HG02840 (cell line): ENCODE results near the gene GABPB2.

Source experiments
- ATAC-seq: cut with Tn5 transposase; IDR thresholded peaks from one replicate; pipeline ENCODE4 v1.9.1; 2021; ENCODE audit warnings: mild to moderate bottlenecking, moderate library complexity, moderate number of reproducible peaks; ENCODE audit not compliant: unreplicated experiment, low FRiP score

GABPB2 gene

DNA sequence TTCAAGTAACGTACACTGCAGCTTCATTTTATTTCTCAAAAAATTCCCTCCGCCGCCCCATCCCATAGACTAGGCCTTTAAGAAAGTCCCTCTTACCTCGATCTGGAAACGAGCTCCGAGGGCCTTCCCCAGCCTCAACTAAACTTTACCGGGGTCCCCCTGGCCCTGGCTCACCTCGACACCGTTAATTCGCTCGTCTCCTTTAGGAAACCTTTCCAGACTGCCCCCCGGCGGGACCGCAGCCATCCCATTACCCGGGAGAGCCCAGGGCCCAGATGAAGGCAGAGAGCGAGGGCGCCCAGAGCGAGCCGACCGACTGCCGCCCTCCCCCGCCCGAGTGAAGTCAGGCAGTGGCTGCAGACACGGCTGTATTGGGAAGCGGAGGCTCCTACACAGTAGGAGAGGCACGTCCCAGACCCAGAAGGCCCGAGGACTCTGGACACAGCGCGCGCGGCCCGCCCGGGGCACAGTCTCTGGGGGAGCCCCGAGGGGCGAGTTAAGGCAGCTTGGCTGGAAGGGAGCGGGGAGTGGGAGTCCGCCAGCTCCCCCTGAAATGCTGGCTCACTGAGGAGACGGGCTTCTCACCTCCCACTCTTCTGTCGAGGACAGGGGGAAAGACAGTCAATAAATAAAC is 61.3 kb downstream of the GABPB2 start:
- no peak for ATAC-seq

DNA sequence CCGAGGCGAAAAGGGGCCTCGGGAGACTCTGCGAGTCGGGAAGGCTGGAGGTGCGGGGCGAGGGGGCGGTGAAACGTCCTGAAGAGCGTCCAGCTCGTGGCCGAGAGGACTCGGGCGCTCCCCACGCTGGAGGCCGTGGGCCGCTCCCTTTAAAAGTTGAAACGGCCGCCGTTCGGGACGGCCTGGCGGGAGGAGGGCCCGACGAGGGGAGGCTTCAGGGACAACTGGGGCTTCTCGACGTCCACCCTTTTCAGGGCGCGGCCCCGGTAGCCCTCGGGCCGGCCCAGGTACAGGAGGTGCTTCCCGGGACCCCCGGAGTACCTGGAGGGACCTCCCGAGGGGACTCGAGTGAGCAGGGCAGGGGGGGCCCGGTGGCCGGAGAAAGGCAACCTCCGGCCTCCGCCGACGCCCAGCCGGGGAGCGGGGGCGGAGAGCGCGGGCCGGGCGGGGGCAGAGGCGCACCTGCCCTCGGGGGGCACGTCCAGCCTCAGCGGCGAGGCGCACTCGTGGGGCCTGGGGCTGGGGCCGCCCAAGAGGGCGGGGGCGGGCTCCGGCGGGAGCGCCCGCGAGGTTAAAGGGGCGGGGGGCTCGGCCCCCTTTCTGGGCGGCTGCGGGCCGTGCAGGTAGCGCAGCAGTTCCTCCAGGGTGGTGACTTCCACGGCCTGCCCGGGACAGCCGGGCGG is 61.9 kb downstream of the GABPB2 start:
- ATAC-seq = no peak

DNA sequence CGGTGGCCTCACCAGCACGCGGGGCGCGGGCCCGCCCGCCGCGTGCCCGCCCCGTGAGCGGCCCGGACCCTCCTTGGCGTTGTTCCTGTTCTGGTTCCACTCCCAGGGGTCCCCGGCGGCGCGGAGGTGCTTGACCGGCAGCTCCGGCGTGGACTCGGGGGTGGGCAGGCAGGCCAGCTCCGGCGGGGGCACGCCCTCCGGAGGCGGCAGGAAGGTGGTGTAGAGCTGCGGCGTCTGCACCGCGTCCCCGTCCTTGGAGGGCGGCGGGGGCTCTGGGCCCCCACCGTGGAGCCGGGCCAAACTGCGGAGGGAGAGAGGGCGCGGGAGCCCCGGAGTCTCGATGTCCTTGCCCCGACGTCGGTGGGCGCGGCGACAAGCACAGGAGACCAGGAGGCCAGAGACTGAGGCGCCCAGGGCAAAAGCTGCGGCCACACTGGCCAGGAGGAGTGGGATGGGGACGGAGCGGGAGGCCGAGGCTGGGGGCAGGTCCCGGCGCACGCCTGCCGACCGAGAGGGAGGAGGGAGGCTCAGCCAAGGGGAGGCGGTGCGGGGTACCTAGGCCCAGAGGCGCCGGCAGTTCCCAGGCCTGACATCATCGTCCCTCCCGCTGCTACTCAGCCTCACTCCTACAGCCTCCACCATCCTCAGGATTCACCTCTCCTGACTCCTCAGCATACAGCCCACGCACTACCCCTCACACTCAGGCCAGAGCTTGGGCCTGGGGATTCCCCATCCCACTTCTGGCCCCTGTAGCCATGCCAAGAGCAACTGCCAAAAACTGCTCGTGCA is 62.7 kb downstream of the GABPB2 start:
- ATAC-seq = no peak

GRCh38 chr1:151134396-151134795 is 63.8 kb downstream of the GABPB2 start:
- ATAC-seq = no peak

- no peak for ATAC-seq
Measured at GRCh38 chr1:151134991-151135390, 64.4 kb downstream of the GABPB2 start.

- no peak for ATAC-seq
Measured at GRCh38 chr1:151135433-151136385, 65.1 kb downstream of the GABPB2 start.

DNA sequence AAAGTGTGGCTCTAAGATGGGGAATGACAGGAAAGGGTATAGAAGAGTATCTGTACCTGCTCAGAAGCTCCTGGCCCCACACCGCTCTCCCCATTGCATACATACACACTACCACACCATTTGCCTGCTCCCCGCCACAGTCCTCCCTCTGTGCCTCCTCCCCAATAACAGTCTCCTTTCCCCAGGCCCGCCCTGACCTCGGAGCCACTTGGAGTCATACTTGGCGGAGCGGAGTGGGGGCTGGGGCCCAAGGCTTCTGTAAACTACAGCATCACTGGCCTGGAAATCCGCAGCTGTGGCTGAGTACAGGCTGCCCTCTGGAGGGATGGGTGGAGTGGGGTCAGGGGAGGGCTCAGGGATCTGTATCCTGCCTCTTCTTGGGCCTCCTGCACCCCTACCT is 67.2 kb downstream of the GABPB2 start:
- ATAC-seq = no peak

GRCh38 chr1:151142411-151143056 is 72.0 kb downstream of the GABPB2 start:
- no peak for ATAC-seq

- ATAC-seq = no peak
Measured at GRCh38 chr1:151143057-151143435, 72.5 kb downstream of the GABPB2 start.

DNA sequence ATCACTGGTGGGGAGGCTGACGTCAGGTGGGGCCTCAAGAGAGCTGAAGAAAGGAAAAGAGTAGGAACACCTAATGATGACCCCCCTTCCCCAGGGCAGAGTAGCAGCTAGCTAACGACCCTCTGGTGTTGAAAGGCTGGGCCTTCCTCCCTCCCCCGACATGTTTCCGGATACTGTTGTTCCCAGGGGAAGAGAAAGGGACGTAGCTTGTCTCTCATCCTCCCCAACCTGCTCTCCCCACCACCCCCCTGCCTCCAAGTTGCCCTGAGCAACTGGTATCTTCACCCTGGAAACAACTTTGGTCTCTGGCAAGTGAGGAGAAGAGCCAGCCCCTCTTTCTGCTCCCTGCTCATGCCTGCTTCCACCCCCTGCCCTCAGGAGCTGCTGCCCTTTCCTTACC is 73.4 kb downstream of the GABPB2 start:
- no peak for ATAC-seq

DNA sequence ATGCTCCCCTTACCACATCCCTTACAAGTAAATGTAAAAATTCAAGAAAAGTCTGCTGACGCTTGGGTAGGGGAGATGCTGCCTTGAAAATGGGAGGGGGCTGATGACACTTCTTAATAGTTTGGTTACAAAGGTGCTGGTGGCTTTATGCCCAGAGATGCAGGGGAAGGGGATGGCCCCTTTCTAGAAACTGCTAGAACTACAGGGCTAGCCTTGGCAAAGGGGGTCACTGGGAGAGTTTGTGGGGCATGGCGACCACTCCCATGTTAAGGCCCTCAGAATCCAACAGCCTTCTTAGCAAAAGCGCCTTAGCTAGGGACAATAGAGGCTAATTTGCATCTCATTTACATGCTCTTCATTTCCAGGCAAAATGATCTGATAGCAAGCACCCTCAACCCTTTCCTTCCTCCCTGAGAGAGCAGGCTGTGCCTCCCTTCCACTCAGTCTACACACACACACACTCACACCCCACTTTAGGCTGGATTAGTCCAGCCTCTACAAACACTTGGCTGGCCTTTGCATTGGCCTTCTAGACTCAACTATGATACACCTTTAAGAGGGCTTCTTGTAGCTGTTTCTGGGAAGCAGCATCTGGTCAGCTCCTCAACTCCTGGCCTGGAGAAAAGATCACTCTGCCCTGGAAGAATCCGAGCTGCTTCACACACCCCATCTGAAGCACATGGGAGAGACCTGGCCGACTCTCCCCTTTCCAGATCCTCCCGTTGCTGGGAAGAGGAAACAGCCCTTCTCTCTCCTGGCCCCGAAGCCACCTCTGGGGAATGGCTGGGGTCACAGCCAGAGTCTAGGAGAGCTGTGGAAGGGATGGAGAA is 74.1 kb downstream of the GABPB2 start:
- no peak for ATAC-seq

DNA sequence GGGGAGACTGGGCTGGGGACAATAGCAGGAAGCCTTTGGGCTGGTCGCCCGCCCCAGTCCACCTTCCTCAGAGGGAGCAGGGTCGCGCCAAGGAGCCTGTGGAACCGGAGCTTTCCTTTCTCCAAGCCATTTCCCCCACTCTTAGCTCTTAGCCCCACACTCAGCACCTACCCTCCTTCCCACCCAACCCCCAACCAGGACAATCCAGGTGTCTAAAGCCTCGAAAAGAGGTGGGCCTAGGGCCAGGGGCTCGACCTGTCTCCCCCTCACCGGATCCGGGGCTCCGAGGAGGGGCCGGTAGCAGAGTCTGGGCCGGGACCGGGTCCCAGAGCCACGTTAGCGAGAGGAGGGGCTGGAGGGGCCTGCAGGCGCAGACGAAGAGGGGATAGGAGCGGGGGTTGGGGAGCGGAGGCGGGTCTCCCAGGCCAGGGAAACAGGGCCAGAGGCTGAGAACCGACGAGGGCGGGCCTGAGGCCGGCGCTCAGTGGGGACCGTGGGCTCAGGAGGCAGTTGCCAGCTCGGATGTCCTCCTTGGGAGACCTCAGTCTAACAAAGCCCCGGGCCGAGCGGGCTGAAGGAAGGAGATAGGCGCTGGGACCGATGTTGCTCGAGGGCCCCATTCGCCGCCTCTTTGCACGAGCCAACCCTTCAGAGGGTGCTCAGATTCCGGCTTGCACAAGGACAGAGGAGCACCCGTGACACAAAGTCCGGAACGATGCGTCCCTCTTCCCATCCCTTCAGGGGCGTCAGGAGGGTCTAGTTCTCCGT is 74.9 kb downstream of the GABPB2 start:
- ATAC-seq = no peak

GRCh38 chr1:151146072-151146411 is 75.5 kb downstream of the GABPB2 start:
- ATAC-seq = no peak

- peak; percentile 96 for ATAC-seq
Measured at GRCh38 chr1:151146412-151147131, 76.0 kb downstream of the GABPB2 start, which contains the start of gene SEMA6C. SEMA6C (minus strand) TSS chr1:151146631; CDS start chr1:151142621, 4,010 bp downstream.

DNA sequence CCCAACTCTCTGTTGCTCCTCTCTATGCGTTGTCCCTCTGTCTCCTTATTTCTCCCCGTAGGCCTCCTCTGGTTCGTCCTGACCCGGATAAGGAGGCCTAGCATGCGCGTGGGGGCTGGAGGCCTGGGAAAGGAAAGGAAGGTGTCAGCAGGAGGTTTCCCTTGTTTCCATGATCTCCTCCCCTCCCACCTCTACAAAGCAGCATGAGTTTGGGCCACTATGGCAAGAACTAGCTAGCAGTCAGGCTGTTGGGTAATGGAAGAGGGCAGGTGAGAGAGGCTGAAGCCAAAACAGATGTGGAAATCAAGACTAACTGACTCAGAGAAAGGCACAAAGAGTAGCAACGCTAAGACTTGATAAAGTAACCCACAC is 76.6 kb downstream of the GABPB2 start:
- no peak for ATAC-seq

DNA sequence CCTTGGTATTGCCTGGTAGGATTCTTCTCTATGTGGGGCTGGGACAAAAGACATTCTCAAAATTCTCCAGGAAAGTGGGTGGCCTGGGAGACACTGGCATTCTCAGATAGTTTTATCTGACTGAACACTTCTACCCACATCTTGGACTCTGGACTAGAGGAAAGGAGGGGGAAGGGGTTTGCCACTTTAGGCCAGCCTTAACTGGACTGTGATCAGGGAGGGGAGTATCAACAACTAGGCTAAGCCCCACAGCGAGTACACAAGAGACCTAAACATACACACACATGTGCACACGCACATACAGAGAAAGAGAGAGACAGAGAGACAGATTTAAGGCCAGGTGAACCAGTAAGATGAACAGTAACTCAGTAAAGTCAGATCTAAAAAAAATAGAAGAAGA is 77.1 kb downstream of the GABPB2 start:
- no peak for ATAC-seq

- ATAC-seq = no peak
Measured at GRCh38 chr1:151156515-151156819, 85.9 kb downstream of the GABPB2 start, which contains the start of gene TNFAIP8L2. TNFAIP8L2 (plus strand) TSS chr1:151156649; CDS start chr1:151158698, 2,049 bp downstream.

DNA sequence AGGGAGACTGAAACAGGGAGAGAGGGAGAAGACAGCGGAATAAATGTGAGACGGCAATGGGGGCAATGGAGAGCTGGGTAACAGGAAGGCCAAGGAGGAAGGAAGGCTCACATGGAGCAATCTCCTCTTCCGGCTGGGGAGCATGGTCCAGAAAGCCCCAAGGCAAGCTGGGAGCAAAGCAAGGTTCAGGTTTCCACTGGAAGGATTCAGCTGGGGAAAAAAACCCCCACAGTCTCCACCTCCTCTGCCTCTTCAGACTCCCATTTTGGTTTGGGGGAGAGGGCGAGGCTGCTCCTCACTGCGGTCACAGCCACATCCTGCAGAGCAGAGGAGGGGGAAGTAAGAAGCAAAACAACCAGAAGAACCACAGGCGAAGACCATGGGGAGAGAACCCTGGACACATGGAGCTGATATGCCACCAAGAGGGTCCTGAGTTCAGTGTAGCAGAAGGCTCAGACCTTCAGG is 86.5 kb downstream of the GABPB2 start:
- ATAC-seq = no peak
